PC-3 (cell line): ENCODE results near the gene RFC3. TPM values are rescaled to one million over a fixed set of nuclear protein-coding genes. Genes with fewer than 3 reads are reported as not detected.

Source experiments
- ATAC-seq: fragments of 200-7000 bp; cut with Tn5 transposase; 2 replicates; pipeline ENCODE4 v1.9.1; 2020; ENCODE audit warnings: mild to moderate bottlenecking, moderate library complexity
- BruUV-seq: library from RNA; stranded (reverse); fragments of 400-500 nt; replicated peaks from 2 replicates; lab custom pipeline; 2021; lab: Mats Ljungman, UMichigan
- CTCF ChIA-PET: fragments of 300-600 bp; sonication (Branson Sonifier 250); formaldehyde crosslinking; loops from one replicate; lab custom pipeline; 2022; ENCODE audit warnings: antibody characterized with exemption; lab: Charles Lee
- POLR2A ChIA-PET: fragments of 300-600 bp; sonication (Branson Sonifier 250); formaldehyde crosslinking; loops from one replicate; lab custom pipeline; 2022; ENCODE audit warnings: antibody characterized with exemption; ENCODE audit not compliant: unreplicated experiment; lab: Charles Lee
- DNase-seq: peaks from one replicate; pipeline ENCODE4 v3.0.0-alpha.2; 2015
- H2AFZ ChIP-seq: fragments of 300-600 bp; sonication (generic); 2 replicates; pipeline ENCODE4 v1.6.0; 2016; ENCODE audit warnings: antibody characterized with exemption, low read length
- H3F3A ChIP-seq: fragments of 300-600 bp; sonication (generic); one replicate; pipeline ENCODE4 v1.6.0; 2017; ENCODE audit warnings: antibody characterized with exemption, low read length, control low read depth, mild to moderate bottlenecking; ENCODE audit not compliant: unreplicated experiment
- H3K27ac ChIP-seq: fragments of 300-600 bp; sonication (generic); 2 replicates; pipeline ENCODE4 v1.5.1; 2016; ENCODE audit warnings: mild to moderate bottlenecking, low read length
- H3K27me3 ChIP-seq: fragments of 300-600 bp; sonication (generic); 2 replicates; pipeline ENCODE4 v1.6.1; 2016; ENCODE audit warnings: low read length, mixed read lengths
- H3K36me3 ChIP-seq: fragments of 300-600 bp; sonication (generic); 2 replicates; pipeline ENCODE4 v1.6.1; 2016; ENCODE audit warnings: low read depth, mixed run types, low read length, mixed read lengths
- H3K4me1 ChIP-seq: fragments of 300-600 bp; sonication (generic); 2 replicates; pipeline ENCODE4 v1.5.1; 2016; ENCODE audit warnings: low read length; ENCODE audit not compliant: insufficient read depth
- H3K4me2 ChIP-seq: fragments of 300-600 bp; sonication (generic); 2 replicates; pipeline ENCODE4 v1.6.0; 2016; ENCODE audit warnings: low read length
- H3K4me3 ChIP-seq: fragments of 300-600 bp; sonication (generic); 2 replicates; pipeline ENCODE4 v1.5.1; 2016; ENCODE audit warnings: mild to moderate bottlenecking, low read length, mixed read lengths
- H3K79me2 ChIP-seq: fragments of 300-600 bp; sonication (generic); 2 replicates; pipeline ENCODE4 v1.6.1; 2017; ENCODE audit warnings: low read length, mixed read lengths
- H3K9ac ChIP-seq: fragments of 300-600 bp; sonication (generic); 2 replicates; pipeline ENCODE4 v1.6.0; 2016; ENCODE audit warnings: mild to moderate bottlenecking, low read length
- H3K9me2 ChIP-seq: fragments of 300-600 bp; sonication (generic); replicated peaks from 2 replicates; pipeline ENCODE4 v1.6.1; 2016; ENCODE audit warnings: mixed run types, low read length, mixed read lengths
- H3K9me3 ChIP-seq: fragments of 300-600 bp; sonication (generic); 2 replicates; pipeline ENCODE4 v1.6.1; 2016; ENCODE audit warnings: low read length, mixed read lengths
- H4K20me1 ChIP-seq: fragments of 300-600 bp; sonication (generic); 2 replicates; pipeline ENCODE4 v1.6.1; 2016; ENCODE audit warnings: low read length, mixed read lengths
- CTCF ChIP-seq: fragments of 300-600 bp; sonication (generic); conservative IDR thresholded peaks from 2 replicates; pipeline ENCODE4 v1.5.1; 2017; ENCODE audit warnings: antibody characterized with exemption, low read depth, mild to moderate bottlenecking, low read length
- EZH2 ChIP-seq: fragments of 300-600 bp; sonication (generic); IDR thresholded peaks from one replicate; pipeline ENCODE4 v1.6.1; 2017; ENCODE audit warnings: antibody characterized with exemption, mild to moderate bottlenecking, low read length; ENCODE audit not compliant: unreplicated experiment
- EZH2phosphoT487 ChIP-seq: fragments of 300-600 bp; sonication (generic); IDR thresholded peaks from 2 replicates; pipeline ENCODE4 v1.6.1; 2018; ENCODE audit warnings: mild to moderate bottlenecking, antibody characterized with exemption, low read length, borderline replicate concordance
- intact Hi-C: fragments of 100-400 bp; cut with micrococcal nuclease; formaldehyde crosslinking; loops from 2 replicates; pipeline ENCODE4 v1.9.0; 2023
- total RNA-seq: library from RNA; depleted of rRNA; stranded (reverse); fragments of >200 nt; gene quantifications from 2 replicates; pipeline ENCODE4 v1.2.3, GENCODE V29; 2014

The RFC3 gene
- total RNA-seq, 1 experiment from 2014 or later: 32.2 TPM

- Histone ChIP-seq H3K4me3 (no peak overlapping the region), H3F3A (no peaks in the 10 kb centered on the region), H3K36me3 (no peaks in the 10 kb centered on the region), H3K4me2 (no peak overlapping the region), H3K9me3 (no peaks in the 10 kb centered on the region), H4K20me1 (no peaks in the 10 kb centered on the region), H3K27me3 (no peaks in the 10 kb centered on the region), H2AFZ (no peak overlapping the region), H3K9ac (no peak overlapping the region), H3K9me2 (no peaks in the 10 kb centered on the region), H3K27ac (no peak overlapping the region), H3K4me1 (peaks cover 9% of the 10 kb centered on the region), H3K79me2 (no peaks in the 10 kb centered on the region)
- TF ChIP-seq CTCF (no peak), EZH2 (no peak), EZH2phosphoT487 (no peak)
- ChIA-PET CTCF (no interaction called here), POLR2A (no interaction called here)
- intact Hi-C loops: no loop called here
- DNase-seq (no peak), ATAC-seq (no peak)
- BruUV-seq: no TSS peak
Observed at GRCh38 chr13:33794576-33794975, 23.4 kb upstream of the RFC3 start.

GRCh38 chr13:33796095-33796494 is 21.9 kb upstream of the RFC3 start:
- no TSS peak for BruUV-seq
- no peak overlapping the region for H3K4me3 ChIP-seq
- H3K27ac ChIP-seq: no peak overlapping the region
- H3K9ac ChIP-seq: no peak overlapping the region
- H3K9me2 ChIP-seq: no peaks in the 10 kb centered on the region
- no peak for DNase-seq
- no peaks in the 10 kb centered on the region for H4K20me1 ChIP-seq
- H3F3A ChIP-seq: no peaks in the 10 kb centered on the region
- H2AFZ ChIP-seq: no peak overlapping the region
- peaks cover 18% of the 10 kb centered on the region for H3K4me1 ChIP-seq
- intact Hi-C loops: no loop called here
- TF ChIP-seq EZH2 (no peak), CTCF (no peak), EZH2phosphoT487 (no peak)
- ATAC-seq: no peak
- no peak overlapping the region for H3K4me2 ChIP-seq
- no peaks in the 10 kb centered on the region for H3K9me3 ChIP-seq
- CTCF ChIA-PET: no interaction called here
- no peaks in the 10 kb centered on the region for H3K27me3 ChIP-seq
- POLR2A ChIA-PET: no interaction called here
- no peaks in the 10 kb centered on the region for H3K79me2 ChIP-seq
- no peaks in the 10 kb centered on the region for H3K36me3 ChIP-seq

- no peak overlapping the region for H3K9ac ChIP-seq
- DNase-seq (peak; percentile 15), ATAC-seq (peak; percentile 52)
- no peaks in the 10 kb centered on the region for H3K9me3 ChIP-seq
- CTCF ChIA-PET: no interaction called here
- no peaks in the 10 kb centered on the region for H3K27me3 ChIP-seq
- H2AFZ ChIP-seq: no peak overlapping the region
- no peak overlapping the region for H3K27ac ChIP-seq
- no peak overlapping the region for H3K4me3 ChIP-seq
- H4K20me1 ChIP-seq: no peaks in the 10 kb centered on the region
- H3K4me2 ChIP-seq: 0 out of 2 replicates have a peak overlapping the region, but pooled peaks have one; percentile 32
- POLR2A ChIA-PET: interaction anchor here (0.6 kb wide), 1 partner anchor 255 kb away, joined by 3 read pairs; no protein-coding TSS in a partner anchor
- TF ChIP-seq EZH2phosphoT487 (no peak), CTCF (no peak), EZH2 (no peak)
- H3K9me2 ChIP-seq: no peaks in the 10 kb centered on the region
- H3F3A ChIP-seq: no peaks in the 10 kb centered on the region
- no peaks in the 10 kb centered on the region for H3K79me2 ChIP-seq
- no peaks in the 10 kb centered on the region for H3K36me3 ChIP-seq
- intact Hi-C loops: no loop called here
- BruUV-seq: no TSS peak
- H3K4me1 ChIP-seq: peaks cover 19% of the 10 kb centered on the region
Observed at GRCh38 chr13:33797622-33798021, 20.3 kb upstream of the RFC3 start.
